Retinal pigment epithelial cell (primary cell): ENCODE results near the gene LEF1.

Experiments used
- DNase-seq: peaks from one replicate; pipeline ENCODE4 v3.0.0-alpha.2; 2010; ENCODE audit warnings: low read depth
- H3K4me3 ChIP-seq: 2 replicates; pipeline ENCODE4 v1.5.1; 2011; ENCODE audit warnings: mild to moderate bottlenecking, low read length, control low read depth, moderate library complexity
- TF ChIP-seq, protein P1 (sequence below): conservative IDR thresholded peaks from 2 replicates; pipeline ENCODE4 v1.5.1; 2011; ENCODE audit warnings: low read depth, low read length, control low read depth, inconsistent platforms

LEF1 gene

GRCh38 chr4:108097990-108098553, 70.7 kb downstream of the LEF1 start:
- DNase-seq, result no peak
- no peak overlapping the region for H3K4me3 ChIP-seq
- TF ChIP-seq, protein P1, sequence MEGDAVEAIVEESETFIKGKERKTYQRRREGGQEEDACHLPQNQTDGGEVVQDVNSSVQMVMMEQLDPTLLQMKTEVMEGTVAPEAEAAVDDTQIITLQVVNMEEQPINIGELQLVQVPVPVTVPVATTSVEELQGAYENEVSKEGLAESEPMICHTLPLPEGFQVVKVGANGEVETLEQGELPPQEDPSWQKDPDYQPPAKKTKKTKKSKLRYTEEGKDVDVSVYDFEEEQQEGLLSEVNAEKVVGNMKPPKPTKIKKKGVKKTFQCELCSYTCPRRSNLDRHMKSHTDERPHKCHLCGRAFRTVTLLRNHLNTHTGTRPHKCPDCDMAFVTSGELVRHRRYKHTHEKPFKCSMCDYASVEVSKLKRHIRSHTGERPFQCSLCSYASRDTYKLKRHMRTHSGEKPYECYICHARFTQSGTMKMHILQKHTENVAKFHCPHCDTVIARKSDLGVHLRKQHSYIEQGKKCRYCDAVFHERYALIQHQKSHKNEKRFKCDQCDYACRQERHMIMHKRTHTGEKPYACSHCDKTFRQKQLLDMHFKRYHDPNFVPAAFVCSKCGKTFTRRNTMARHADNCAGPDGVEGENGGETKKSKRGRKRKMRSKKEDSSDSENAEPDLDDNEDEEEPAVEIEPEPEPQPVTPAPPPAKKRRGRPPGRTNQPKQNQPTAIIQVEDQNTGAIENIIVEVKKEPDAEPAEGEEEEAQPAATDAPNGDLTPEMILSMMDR, result no peak

- no peak for DNase-seq
- H3K4me3 ChIP-seq, result no peak overlapping the region
- TF ChIP-seq, protein P1, result no peak
These were observed 73.7 kb downstream of the LEF1 start for GRCh38 chr4:108094923-108095482.

DNA sequence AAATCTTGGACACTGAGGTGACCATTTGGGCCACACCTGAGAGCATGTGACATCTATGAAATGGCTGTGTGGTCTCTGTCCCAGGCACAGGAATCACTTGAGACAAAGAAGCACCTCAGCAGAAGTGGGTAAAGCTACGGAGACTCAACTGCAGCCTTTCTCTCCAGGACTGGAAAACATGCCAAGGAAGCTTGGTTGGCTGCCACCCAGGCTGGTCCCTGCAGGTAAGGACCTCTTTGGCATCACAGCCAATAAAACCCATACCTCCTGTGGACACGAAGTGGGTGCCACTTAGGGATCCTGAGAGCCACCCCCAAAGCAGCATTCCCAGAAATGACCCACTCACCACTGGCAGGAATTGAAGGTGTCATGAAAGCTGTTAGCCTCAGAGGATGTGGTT, 74.6 kb downstream of the LEF1 start:
- DNase-seq, result no peak
- no peak overlapping the region for H3K4me3 ChIP-seq
- TF ChIP-seq, protein P1, result no peak

GRCh38 chr4:108092288-108092687, 76.4 kb downstream of the LEF1 start:
- TF ChIP-seq, protein P1, result no peak
- H3K4me3 ChIP-seq, result no peak overlapping the region
- no peak for DNase-seq

DNA sequence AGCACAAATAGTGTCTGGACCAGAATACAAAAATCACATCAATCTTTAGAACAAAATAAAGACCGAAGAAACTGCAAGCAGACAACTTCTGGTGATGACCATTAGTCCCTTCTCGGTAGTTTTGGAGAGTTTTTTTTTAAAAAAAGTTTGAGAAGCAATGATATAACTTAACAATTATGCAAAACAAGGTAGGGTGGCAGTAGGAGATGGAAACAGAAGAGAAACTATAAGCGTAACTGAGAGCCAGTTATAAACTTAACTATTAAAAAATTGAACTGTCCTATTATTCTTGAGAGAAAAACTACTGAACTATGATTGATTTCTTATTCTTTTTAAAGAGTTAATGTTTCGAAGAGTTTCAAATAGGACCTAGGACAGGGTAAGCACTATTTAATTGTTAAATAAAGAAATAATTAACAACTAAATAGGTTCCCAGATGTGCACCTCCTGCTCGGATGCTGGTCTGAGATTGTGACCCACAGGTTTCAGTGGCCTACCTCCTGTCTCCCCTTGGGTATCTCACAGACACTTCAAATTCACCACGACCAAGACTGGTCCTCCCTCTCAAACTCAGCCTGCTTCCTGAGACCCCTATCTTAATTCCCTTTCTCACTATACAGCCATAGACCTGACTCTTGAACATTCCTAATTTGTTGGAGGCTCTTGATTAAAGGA, 81.3 kb downstream of the LEF1 start:
- TF ChIP-seq, protein P1, result no peak
- H3K4me3 ChIP-seq, result no peak overlapping the region
- no peak for DNase-seq

- TF ChIP-seq, protein P1, result no peak
- no peak overlapping the region for H3K4me3 ChIP-seq
- no peak for DNase-seq
These were observed 87.5 kb downstream of the LEF1 start for GRCh38 chr4:108081256-108081655.

- DNase-seq, result no peak
- TF ChIP-seq, protein P1, result no peak
- H3K4me3 ChIP-seq, result no peak overlapping the region
These were observed 88.0 kb downstream of the LEF1 start for GRCh38 chr4:108080747-108081146.
